Esophagus muscularis mucosa (tissue), 4 donors: ENCODE results near the gene CTRL. TPM values are rescaled to one million over a fixed set of nuclear protein-coding genes. Genes with fewer than 3 reads are reported as not detected.

Experiments used
- DNase-seq: peaks from one replicate; pipeline ENCODE4 v3.0.0-alpha.2; 2017; ENCODE audit errors: extremely low spot score
- H3K27ac ChIP-seq, 4 donors: fragments of 200-600 bp; sonication (generic); replicated peaks in 1 of 4; 1 replicate in 3 of 4; 2 replicates in 1 of 4; pipeline ENCODE4 v1.5.1; 2016 to 2019; ENCODE audit warnings: mild to moderate bottlenecking in 1 of 4
- H3K27me3 ChIP-seq, 4 donors: fragments of 200-600 bp; sonication (generic); one replicate each; pipeline versions ENCODE4 v1.5.1 to v1.6.0; 2016 to 2019
- H3K36me3 ChIP-seq, 4 donors: fragments of 200-600 bp; sonication (generic); one replicate each; pipeline ENCODE4 v1.5.1; 2016 to 2019
- H3K4me1 ChIP-seq, 4 donors: fragments of 200-600 bp; sonication (generic); one replicate each; pipeline ENCODE4 v1.5.1; 2016 to 2019
- H3K4me3 ChIP-seq, 4 donors: fragments of 200-600 bp; sonication (generic); 1 replicate in 2 of 4; 2 replicates in 2 of 4; pipeline ENCODE4 v1.5.1; 2016 to 2019; ENCODE audit warnings: mild to moderate bottlenecking in 4 of 4, moderate library complexity in 1 of 4
- H3K9me3 ChIP-seq, 4 donors: fragments of 200-600 bp; sonication (generic); 1 replicate in 3 of 4; 2 replicates in 1 of 4; pipeline ENCODE4 v1.5.1; 2016 to 2019
- CTCF ChIP-seq, 3 experiments: fragments of 200-600 bp in 2 of 3; fragments of 450-650 bp in 1 of 3; sonication (generic) in 2 of 3; IDR thresholded peaks; one replicate each; pipeline ENCODE4 v1.5.1; 2017 to 2019; ENCODE audit warnings: antibody characterized with exemption in 3 of 3, mild to moderate bottlenecking in 2 of 3, moderate library complexity in 1 of 3
- EP300 ChIP-seq: sonication (generic); formaldehyde crosslinking; IDR thresholded peaks from one replicate; pipeline ENCODE4 v1.6.1; 2017; ENCODE audit warnings: antibody characterized with exemption
- POLR2A ChIP-seq: fragments of 450-650 bp; IDR thresholded peaks from one replicate; pipeline ENCODE4 v1.6.1; 2017; ENCODE audit warnings: antibody characterized with exemption, moderate library complexity, mild to moderate bottlenecking, low read depth
- POLR2AphosphoS5 ChIP-seq, 2 donors: sonication (generic); formaldehyde crosslinking; IDR thresholded peaks; one replicate each; pipeline ENCODE4 v1.6.1; 2017; ENCODE audit warnings: antibody characterized with exemption in 2 of 2
- WGBS: methylation state at CpG from one replicate; pipeline ENCODE4 v1.1.5; 2018; 5-methylcytosine and 5-hydroxymethylcytosine counted together
- intact Hi-C: fragments of 100-400 bp; cut with DNase I; formaldehyde crosslinking; loops from one replicate; pipeline ENCODE4 v1.15.1; 2023
- total RNA-seq, 4 donors: library from RNA; depleted of rRNA; stranded (reverse); fragments of >200 nt; gene quantifications; one replicate each; pipeline versions ENCODE4 v1.1.0 to v1.2.1, GENCODE V29; 2016

The CTRL gene
- total RNA-seq, 4 donors from 2014 or later = 0.80 to 1.1 (median 0.99) TPM; not detected in 1

GRCh38 chr16:67886387-67886786 lies 45.3 kb downstream of the CTRL start:
- H3K9me3 ChIP-seq = no peaks in the 10 kb centered on the region
- intact Hi-C loops = no loop called here
- H3K27me3 ChIP-seq = no peaks in the 10 kb centered on the region
- H3K36me3 ChIP-seq = peaks cover 23 to 47% (median 38%) of the 10 kb centered on the region in 4 donors
- 89% methylated on average over 5 of the region's 5 CpGs for WGBS
- TF ChIP-seq CTCF (IDR thresholded peaks at IDR 0.05) (no peak), POLR2AphosphoS5 (IDR thresholded peaks at IDR 0.05) (no peak), EP300 (no peak), POLR2A (no peak)
- no peak overlapping the region for H3K4me3 ChIP-seq
- no peak overlapping the region for H3K27ac ChIP-seq
- no peak for DNase-seq
- peaks cover 19 to 35% (median 24%) of the 10 kb centered on the region in 4 donors for H3K4me1 ChIP-seq

GRCh38 chr16:67885976-67886375 lies 45.7 kb downstream of the CTRL start:
- Histone ChIP-seq H3K4me1 (peaks cover 19 to 40% (median 24%) of the 10 kb centered on the region in 4 donors), H3K4me3 (no peak overlapping the region), H3K27me3 (no peaks in the 10 kb centered on the region), H3K27ac (no peak overlapping the region), H3K36me3 (peaks cover 27 to 51% (median 42%) of the 10 kb centered on the region in 4 donors), H3K9me3 (no peaks in the 10 kb centered on the region)
- TF ChIP-seq CTCF (IDR thresholded peaks at IDR 0.05) (no peak), POLR2A (no peak), EP300 (no peak), POLR2AphosphoS5 (IDR thresholded peaks at IDR 0.05) (no peak)
- 97% methylated on average over 14 of the region's 19 CpGs for WGBS
- intact Hi-C loops = no loop called here
- DNase-seq = no peak

- Histone ChIP-seq H3K27me3 (no peaks in the 10 kb centered on the region), H3K4me3 (no peak overlapping the region), H3K27ac (peak overlapping the region; percentile 71 to 83 (median 77)), H3K36me3 (peaks cover 31 to 56% (median 47%) of the 10 kb centered on the region in 4 donors), H3K4me1 (peaks cover 19 to 42% (median 24%) of the 10 kb centered on the region in 4 donors), H3K9me3 (no peaks in the 10 kb centered on the region)
- no peak for TF ChIP-seq EP300
- TF ChIP-seq POLR2A = no peak
- no peak for TF ChIP-seq CTCF (IDR thresholded peaks at IDR 0.05)
- no peak for TF ChIP-seq POLR2AphosphoS5 (IDR thresholded peaks at IDR 0.05)
- 87% methylated on average over 12 of the region's 12 CpGs for WGBS
- intact Hi-C loops = no loop called here
- DNase-seq = no peak
Observed at GRCh38 chr16:67885545-67885944, 46.1 kb downstream of the CTRL start.

- peak; percentile 55 to 81 for TF ChIP-seq POLR2AphosphoS5 (IDR thresholded peaks at IDR 0.05)
- no peak for TF ChIP-seq EP300
- no peak for TF ChIP-seq CTCF (IDR thresholded peaks at IDR 0.05)
- Histone ChIP-seq H3K27ac (peak within 1 kb of the TSS; percentile 71 to 83 (median 77)), H3K36me3 (peaks cover 40 to 64% (median 55%) of the 10 kb centered on the region in 4 donors), H3K9me3 (no peaks in the 10 kb centered on the region), H3K27me3 (no peaks in the 10 kb centered on the region), H3K4me3 (peak within 1 kb of the TSS; percentile 25 to 46 (median 28)), H3K4me1 (peaks cover 19 to 42% (median 24%) of the 10 kb centered on the region in 4 donors)
- DNase-seq = peak; percentile 95
- intact Hi-C loops = loop anchor here (5.0 kb wide), 1 partner anchor 158 kb away; no protein-coding TSS in a partner anchor
- WGBS = 17% methylated on average over 12 of the region's 22 CpGs
Observed at GRCh38 chr16:67884684-67885083, 47.0 kb downstream of the CTRL start, which contains the start of gene NRN1L. TSS of gene NRN1L (plus strand) at chr16:67884885. CDS start at chr16:67884904, 19 bp downstream.

GRCh38 chr16:67883872-67884261 lies 47.8 kb downstream of the CTRL start:
- Histone ChIP-seq H3K27me3 (no peaks in the 10 kb centered on the region), H3K27ac (peak overlapping the region; percentile 71 to 83 (median 76)), H3K4me3 (no peak overlapping the region), H3K4me1 (peaks cover 19 to 42% (median 24%) of the 10 kb centered on the region in 4 donors), H3K36me3 (peaks cover 48 to 72% (median 63%) of the 10 kb centered on the region in 4 donors), H3K9me3 (no peaks in the 10 kb centered on the region)
- no peak for DNase-seq
- intact Hi-C loops = loop anchor here (2.0 to 5.0 kb wide), 2 partner anchors 45 to 158 kb away; no protein-coding TSS in a partner anchor
- TF ChIP-seq POLR2A (no peak), CTCF (IDR thresholded peaks at IDR 0.05) (peak; percentile 84 to 96 (median 85)), POLR2AphosphoS5 (IDR thresholded peaks at IDR 0.05) (peak in 1 of 2 donors; percentile 10)
- 56% methylated on average over 10 of the region's 11 CpGs for WGBS
